ENCODE results near the gene CRISPLD2. TPM values are rescaled to one million over a fixed set of nuclear protein-coding genes. Genes with fewer than 3 reads are reported as not detected.

Gene CRISPLD2
- total RNA-seq, 1 donor from 2014 or later, result 3.3 TPM

DNA sequence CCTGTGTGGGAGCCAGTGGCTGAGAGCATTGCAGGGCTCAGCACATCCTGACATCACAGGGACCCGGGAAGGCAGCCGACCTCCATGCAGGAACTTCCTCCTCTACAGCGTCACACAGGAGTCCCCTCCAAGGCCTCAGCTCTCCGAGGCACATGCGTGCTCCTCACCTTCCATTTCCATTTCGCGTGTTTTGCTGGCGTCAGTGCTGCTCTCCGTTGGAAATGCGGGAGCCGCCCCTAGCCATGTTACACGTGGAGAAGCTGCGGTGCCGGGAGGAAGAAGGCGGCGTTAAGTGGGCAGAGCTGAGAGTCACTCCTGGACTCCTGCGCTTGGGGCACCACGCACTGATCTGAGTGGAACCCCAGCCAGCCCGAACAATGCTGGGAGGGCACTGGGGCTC, 25.2 kb upstream of the CRISPLD2 start:
- Mint-ChIP-seq H3K9me3 (ENCODE audit: unreplicated experiment) (peaks cover 4% of the 10 kb centered on the region), H3K4me3 (ENCODE audit: unreplicated experiment) (no peak overlapping the region), H3K4me1 (ENCODE audit: unreplicated experiment) (peaks cover 24% of the 10 kb centered on the region), H3K36me3 (ENCODE audit: unreplicated experiment) (no peaks in the 10 kb centered on the region), H3K27me3 (ENCODE audit: unreplicated experiment) (no peaks in the 10 kb centered on the region), H3K27ac (ENCODE audit: unreplicated experiment) (no peak overlapping the region)
- TF ChIP-seq, protein P1, sequence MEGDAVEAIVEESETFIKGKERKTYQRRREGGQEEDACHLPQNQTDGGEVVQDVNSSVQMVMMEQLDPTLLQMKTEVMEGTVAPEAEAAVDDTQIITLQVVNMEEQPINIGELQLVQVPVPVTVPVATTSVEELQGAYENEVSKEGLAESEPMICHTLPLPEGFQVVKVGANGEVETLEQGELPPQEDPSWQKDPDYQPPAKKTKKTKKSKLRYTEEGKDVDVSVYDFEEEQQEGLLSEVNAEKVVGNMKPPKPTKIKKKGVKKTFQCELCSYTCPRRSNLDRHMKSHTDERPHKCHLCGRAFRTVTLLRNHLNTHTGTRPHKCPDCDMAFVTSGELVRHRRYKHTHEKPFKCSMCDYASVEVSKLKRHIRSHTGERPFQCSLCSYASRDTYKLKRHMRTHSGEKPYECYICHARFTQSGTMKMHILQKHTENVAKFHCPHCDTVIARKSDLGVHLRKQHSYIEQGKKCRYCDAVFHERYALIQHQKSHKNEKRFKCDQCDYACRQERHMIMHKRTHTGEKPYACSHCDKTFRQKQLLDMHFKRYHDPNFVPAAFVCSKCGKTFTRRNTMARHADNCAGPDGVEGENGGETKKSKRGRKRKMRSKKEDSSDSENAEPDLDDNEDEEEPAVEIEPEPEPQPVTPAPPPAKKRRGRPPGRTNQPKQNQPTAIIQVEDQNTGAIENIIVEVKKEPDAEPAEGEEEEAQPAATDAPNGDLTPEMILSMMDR (IDR thresholded peaks at IDR 0.05), result no peak
- no peak for DNase-seq (ENCODE audit: extremely low spot score, unreplicated experiment)

DNA sequence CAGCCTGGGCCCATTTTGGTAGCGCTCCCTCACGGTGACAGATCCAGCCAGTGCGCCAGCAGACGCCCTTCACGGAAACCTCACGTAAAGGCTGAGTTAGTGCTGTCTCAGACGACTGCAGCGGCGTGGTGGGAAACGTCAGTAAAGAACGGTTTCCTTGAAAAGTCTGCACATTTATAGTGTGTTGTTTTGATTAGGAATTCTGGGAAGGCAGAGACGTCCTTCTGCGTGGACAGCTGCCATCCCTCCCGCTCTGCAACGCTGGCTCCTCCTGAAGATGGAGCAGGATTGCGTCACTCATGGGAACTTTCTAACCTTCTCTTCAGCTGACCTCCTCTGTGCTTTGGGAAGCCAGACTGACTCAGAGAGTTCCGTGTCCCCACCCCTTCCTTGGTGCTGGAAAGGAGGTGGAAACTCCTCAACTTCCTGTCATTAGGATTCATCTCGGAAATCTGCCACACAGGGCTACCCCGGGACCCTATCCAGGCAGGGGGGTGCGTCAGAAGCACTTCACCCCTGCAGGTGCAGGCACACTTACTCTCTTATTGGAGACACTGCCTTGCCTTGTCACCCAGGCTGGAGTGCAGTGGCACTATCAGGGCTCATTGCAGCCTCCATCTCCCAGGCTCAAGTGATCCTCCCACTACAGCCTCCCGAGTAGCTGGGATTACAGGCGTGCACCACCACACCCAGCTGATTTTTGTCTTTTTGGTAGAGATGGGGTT, 24.3 kb upstream of the CRISPLD2 start:
- Mint-ChIP-seq H3K27ac (ENCODE audit: unreplicated experiment) (no peak overlapping the region), H3K4me3 (ENCODE audit: unreplicated experiment) (no peak overlapping the region), H3K4me1 (ENCODE audit: unreplicated experiment) (peaks cover 26% of the 10 kb centered on the region), H3K36me3 (ENCODE audit: unreplicated experiment) (no peaks in the 10 kb centered on the region), H3K27me3 (ENCODE audit: unreplicated experiment) (no peaks in the 10 kb centered on the region), H3K9me3 (ENCODE audit: unreplicated experiment) (peaks cover 6% of the 10 kb centered on the region)
- TF ChIP-seq, protein P1 (IDR thresholded peaks at IDR 0.05), result no peak
- no peak for DNase-seq (ENCODE audit: extremely low spot score, unreplicated experiment)

DNA sequence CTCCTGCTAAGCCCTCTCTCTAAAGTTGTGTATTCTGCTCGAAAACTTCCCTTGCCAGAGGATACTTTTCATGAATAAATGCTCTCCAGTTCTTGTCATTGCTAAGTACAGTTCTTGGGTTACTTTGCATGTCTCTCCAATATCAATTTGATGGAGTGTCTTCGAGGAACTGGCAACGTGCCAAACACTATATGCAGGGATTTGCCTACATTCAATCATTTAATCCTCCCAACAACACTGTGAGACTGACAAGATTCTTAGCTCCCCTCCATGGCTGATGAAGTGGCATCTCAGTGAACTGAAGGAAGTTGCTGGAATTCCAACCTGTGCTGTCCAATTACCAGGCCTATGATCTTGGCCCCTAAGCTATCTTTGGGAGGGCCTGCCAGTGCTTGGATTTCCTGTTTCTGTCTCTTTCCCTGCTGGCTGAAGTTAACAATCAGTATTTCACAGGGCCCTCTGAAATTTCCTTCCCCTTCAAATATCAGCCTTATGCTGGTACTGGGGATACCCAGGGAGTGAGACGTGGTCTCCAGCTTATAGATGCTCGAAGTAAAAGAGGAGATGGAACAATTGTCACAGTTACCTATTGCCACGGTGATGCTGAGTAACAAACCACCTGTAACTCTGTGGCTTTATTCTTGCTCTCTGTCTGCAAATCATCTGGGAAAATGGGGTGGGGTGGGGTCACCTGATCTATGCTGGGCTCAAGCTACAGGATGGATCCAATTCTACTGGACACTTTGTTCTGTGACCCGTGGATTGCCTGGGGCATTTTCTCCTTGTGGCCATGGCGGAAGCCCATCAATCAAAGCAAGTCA, 19.4 kb upstream of the CRISPLD2 start:
- H3K9me3 Mint-ChIP-seq (ENCODE audit: unreplicated experiment), result peaks cover 6% of the 10 kb centered on the region
- no peaks in the 10 kb centered on the region for H3K27me3 Mint-ChIP-seq (ENCODE audit: unreplicated experiment)
- no peak for DNase-seq (ENCODE audit: extremely low spot score, unreplicated experiment)
- no peaks in the 10 kb centered on the region for H3K36me3 Mint-ChIP-seq (ENCODE audit: unreplicated experiment)
- TF ChIP-seq, protein P1 (IDR thresholded peaks at IDR 0.05), result no peak
- no peak overlapping the region for H3K27ac Mint-ChIP-seq (ENCODE audit: unreplicated experiment)
- H3K4me3 Mint-ChIP-seq (ENCODE audit: unreplicated experiment), result no peak overlapping the region
- peaks cover 12% of the 10 kb centered on the region for H3K4me1 Mint-ChIP-seq (ENCODE audit: unreplicated experiment)

DNA sequence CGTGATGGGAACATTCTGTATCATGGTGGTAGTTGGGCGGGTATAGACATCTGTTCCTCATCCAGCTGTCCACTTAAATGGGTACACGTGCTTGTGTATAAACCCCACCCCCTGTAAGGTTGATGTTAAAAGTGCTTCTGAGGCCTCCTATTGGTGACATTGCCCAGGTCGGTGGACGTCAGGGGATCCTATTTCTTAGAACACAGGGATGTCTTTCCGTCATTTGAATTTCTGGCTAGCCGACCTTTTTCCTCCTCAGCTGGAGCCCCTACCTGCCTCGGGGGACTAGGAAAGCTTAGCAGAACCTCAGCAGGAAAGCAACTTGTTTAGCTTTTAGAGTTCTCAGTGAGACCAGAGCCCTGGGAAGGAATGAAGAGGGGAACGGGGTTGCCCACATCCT, 16.6 kb upstream of the CRISPLD2 start:
- no peak for DNase-seq (ENCODE audit: extremely low spot score, unreplicated experiment)
- H3K9me3 Mint-ChIP-seq (ENCODE audit: unreplicated experiment), result peaks cover 6% of the 10 kb centered on the region
- H3K27me3 Mint-ChIP-seq (ENCODE audit: unreplicated experiment), result no peaks in the 10 kb centered on the region
- H3K27ac Mint-ChIP-seq (ENCODE audit: unreplicated experiment), result no peak overlapping the region
- H3K4me1 Mint-ChIP-seq (ENCODE audit: unreplicated experiment), result peaks cover 20% of the 10 kb centered on the region
- no peak overlapping the region for H3K4me3 Mint-ChIP-seq (ENCODE audit: unreplicated experiment)
- TF ChIP-seq, protein P1 (IDR thresholded peaks at IDR 0.05), result no peak
- H3K36me3 Mint-ChIP-seq (ENCODE audit: unreplicated experiment), result no peaks in the 10 kb centered on the region

DNA sequence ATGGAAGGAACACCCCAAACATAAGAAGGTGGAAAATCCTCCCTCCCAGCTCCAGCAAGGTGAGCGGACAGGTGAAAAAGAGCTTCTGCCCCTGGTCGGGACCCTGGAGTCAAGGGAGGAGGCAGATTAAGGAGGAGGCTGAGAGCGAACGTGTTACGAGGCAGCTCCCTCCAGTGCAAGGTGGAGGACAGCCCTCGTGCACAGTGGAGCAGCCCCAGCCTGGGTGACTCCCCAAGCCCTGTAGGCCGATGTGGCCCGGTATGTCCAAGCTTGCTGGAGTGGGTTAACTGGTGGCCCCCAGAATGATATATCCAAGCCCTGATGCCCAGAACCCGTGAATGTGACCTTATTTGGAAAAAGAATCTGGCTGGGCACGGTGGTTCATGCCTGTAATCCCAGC, 15.5 kb upstream of the CRISPLD2 start:
- TF ChIP-seq, protein P1 (IDR thresholded peaks at IDR 0.05), result no peak
- H3K27ac Mint-ChIP-seq (ENCODE audit: unreplicated experiment), result no peak overlapping the region
- H3K4me3 Mint-ChIP-seq (ENCODE audit: unreplicated experiment), result no peak overlapping the region
- H3K4me1 Mint-ChIP-seq (ENCODE audit: unreplicated experiment), result peaks cover 20% of the 10 kb centered on the region
- no peaks in the 10 kb centered on the region for H3K36me3 Mint-ChIP-seq (ENCODE audit: unreplicated experiment)
- no peak for DNase-seq (ENCODE audit: extremely low spot score, unreplicated experiment)
- no peaks in the 10 kb centered on the region for H3K27me3 Mint-ChIP-seq (ENCODE audit: unreplicated experiment)
- H3K9me3 Mint-ChIP-seq (ENCODE audit: unreplicated experiment), result peaks cover 4% of the 10 kb centered on the region

All from osteocyte (in vitro differentiated cells).